ENCODE measurements around the gene NOC2L. TPM values are rescaled to one million over a fixed set of nuclear protein-coding genes. Genes with fewer than 3 reads are reported as not detected.
"Not testable (repeated sequence)": the region's sequence is repeated elsewhere in the genome, so short reads cannot be mapped to it uniquely, and the experiment has no call there.

Gene NOC2L
- total RNA-seq, 3 donors from 2014 or later: 36.2 to 38.7 (median 38.2) TPM

- TF ChIP-seq POLR2A (IDR thresholded peaks at IDR 0.05) (no peak), POLR2AphosphoS5 (IDR thresholded peaks at IDR 0.05) (no peak), CTCF (IDR thresholded peaks at IDR 0.05) (no peak)
- peaks cover 6 to 8% of the 10 kb centered on the region in 2 donors for H3K9me3 ChIP-seq
- no peak overlapping the region for H3K4me3 ChIP-seq
- intact Hi-C loops (cut with DNase I; ENCODE audit: low total_unique reads): no loop called here
- no peaks in the 10 kb centered on the region for H3K4me1 ChIP-seq
- no peaks in the 10 kb centered on the region for H3K36me3 ChIP-seq
- no peak overlapping the region for H3K27ac ChIP-seq
- DNase-seq (ENCODE audit: low spot score in 2 of 2): no peak
- H3K27me3 ChIP-seq: no peaks in the 10 kb centered on the region
Observed at GRCh38 chr1:992362-992761, 33.3 kb upstream of the NOC2L start.

GRCh38 chr1:991895-992294, 32.8 kb upstream of the NOC2L start:
- no peaks in the 10 kb centered on the region for H3K4me1 ChIP-seq
- H3K27me3 ChIP-seq: no peaks in the 10 kb centered on the region
- no peak for DNase-seq (ENCODE audit: low spot score in 2 of 2)
- H3K36me3 ChIP-seq: no peaks in the 10 kb centered on the region
- no peak overlapping the region for H3K27ac ChIP-seq
- peaks cover 6 to 8% of the 10 kb centered on the region in 2 donors for H3K9me3 ChIP-seq
- TF ChIP-seq POLR2AphosphoS5 (IDR thresholded peaks at IDR 0.05) (no peak), POLR2A (IDR thresholded peaks at IDR 0.05) (no peak), CTCF (IDR thresholded peaks at IDR 0.05) (no peak)
- intact Hi-C loops (cut with DNase I; ENCODE audit: low total_unique reads): no loop called here
- no peak overlapping the region for H3K4me3 ChIP-seq

GRCh38 chr1:991275-991674, 32.2 kb upstream of the NOC2L start:
- H3K36me3 ChIP-seq; H3K4me3 ChIP-seq; intact Hi-C loops (cut with DNase I; ENCODE audit: low total_unique reads); DNase-seq (ENCODE audit: low spot score in 2 of 2); H3K27me3 ChIP-seq; H3K4me1 ChIP-seq; H3K9me3 ChIP-seq; H3K27ac ChIP-seq: not testable (repeated sequence)

- H3K36me3 ChIP-seq; H3K9me3 ChIP-seq; intact Hi-C loops (cut with DNase I; ENCODE audit: low total_unique reads); H3K4me1 ChIP-seq; H3K27ac ChIP-seq; H3K4me3 ChIP-seq; DNase-seq (ENCODE audit: low spot score in 2 of 2): not testable (repeated sequence)
- peaks cover 0 to 11% of the 10 kb centered on the region in 2 donors for H3K27me3 ChIP-seq
Observed at GRCh38 chr1:988061-988460, 29.0 kb upstream of the NOC2L start.

- no peak overlapping the region for H3K4me3 ChIP-seq
- H3K9me3 ChIP-seq: no peaks in the 10 kb centered on the region
- no peak for TF ChIP-seq CTCF (IDR thresholded peaks at IDR 0.05)
- no peak for TF ChIP-seq POLR2A (IDR thresholded peaks at IDR 0.05)
- TF ChIP-seq POLR2AphosphoS5 (IDR thresholded peaks at IDR 0.05): no peak
- H3K27ac ChIP-seq: no peak overlapping the region
- no peaks in the 10 kb centered on the region for H3K36me3 ChIP-seq
- DNase-seq (ENCODE audit: low spot score in 2 of 2): no peak
- H3K4me1 ChIP-seq: no peaks in the 10 kb centered on the region
- peaks cover 0 to 18% of the 10 kb centered on the region in 2 donors for H3K27me3 ChIP-seq
- intact Hi-C loops (cut with DNase I; ENCODE audit: low total_unique reads): no loop called here
Observed at GRCh38 chr1:985126-985525, 26.1 kb upstream of the NOC2L start.

- DNase-seq (ENCODE audit: low spot score in 2 of 2): no peak
- H3K27me3 ChIP-seq: peaks cover 0 to 18% of the 10 kb centered on the region in 2 donors
- no peaks in the 10 kb centered on the region for H3K4me1 ChIP-seq
- TF ChIP-seq POLR2A (IDR thresholded peaks at IDR 0.05): no peak
- peak in 1 of 3 donors; percentile 32 for TF ChIP-seq CTCF (IDR thresholded peaks at IDR 0.05)
- H3K27ac ChIP-seq: no peak overlapping the region
- peak overlapping the region in 2 of 3 donors; percentile 28 to 40 for H3K4me3 ChIP-seq
- no peaks in the 10 kb centered on the region for H3K9me3 ChIP-seq
- intact Hi-C loops (cut with DNase I; ENCODE audit: low total_unique reads): no loop called here
- no peaks in the 10 kb centered on the region for H3K36me3 ChIP-seq
Observed at GRCh38 chr1:984476-984814, 25.4 kb upstream of the NOC2L start.

Data from breast epithelium (tissue), 4 donors.